ENCODE measurements around the gene DIS3L2.
"Not testable (repeated sequence)": the region's sequence is repeated elsewhere in the genome, so short reads cannot be mapped to it uniquely, and the experiment has no call there.

The DIS3L2 gene

GRCh38 chr2:232334885-232335205 lies 373.3 kb downstream of the DIS3L2 start:
- DNase-seq (ENCODE audit: low spot score), result not testable (repeated sequence)

GRCh38 chr2:232335206-232335858 lies 373.8 kb downstream of the DIS3L2 start:
- DNase-seq (ENCODE audit: low spot score), result not testable (repeated sequence)

- no peak for DNase-seq (ENCODE audit: low spot score)
These were observed 374.3 kb downstream of the DIS3L2 start for GRCh38 chr2:232335859-232336215.

GRCh38 chr2:232336241-232336736 lies 374.8 kb downstream of the DIS3L2 start:
- DNase-seq (ENCODE audit: low spot score), result no peak

- no peak for DNase-seq (ENCODE audit: low spot score)
These were observed 375.6 kb downstream of the DIS3L2 start for GRCh38 chr2:232336981-232337720.

- not testable (repeated sequence) for DNase-seq (ENCODE audit: low spot score)
These were observed 376.7 kb downstream of the DIS3L2 start for GRCh38 chr2:232338094-232338758.

GRCh38 chr2:232338759-232339106 lies 377.2 kb downstream of the DIS3L2 start:
- no peak for DNase-seq (ENCODE audit: low spot score)

GRCh38 chr2:232339121-232340081 lies 377.9 kb downstream of the DIS3L2 start:
- DNase-seq (ENCODE audit: low spot score), result no peak

GRCh38 chr2:232340171-232340935 lies 378.8 kb downstream of the DIS3L2 start:
- no peak for DNase-seq (ENCODE audit: low spot score)

- no peak for DNase-seq (ENCODE audit: low spot score)
These were observed 379.7 kb downstream of the DIS3L2 start for GRCh38 chr2:232341061-232341738.

- no peak for DNase-seq (ENCODE audit: low spot score)
These were observed 380.2 kb downstream of the DIS3L2 start for GRCh38 chr2:232341739-232342126.

- DNase-seq (ENCODE audit: low spot score), result no peak
These were observed 381.4 kb downstream of the DIS3L2 start for GRCh38 chr2:232342635-232343565.

- DNase-seq (ENCODE audit: low spot score), result no peak
These were observed 382.3 kb downstream of the DIS3L2 start for GRCh38 chr2:232343821-232344220.

GRCh38 chr2:232345251-232345650 lies 383.7 kb downstream of the DIS3L2 start:
- DNase-seq (ENCODE audit: low spot score), result no peak

- DNase-seq (ENCODE audit: low spot score), result no peak
These were observed 385.9 kb downstream of the DIS3L2 start for GRCh38 chr2:232347369-232347768.

- no peak for DNase-seq (ENCODE audit: low spot score)
These were observed 387.4 kb downstream of the DIS3L2 start for GRCh38 chr2:232348936-232349335.

- no peak for DNase-seq (ENCODE audit: low spot score)
These were observed 388.0 kb downstream of the DIS3L2 start for GRCh38 chr2:232349546-232349945.

- no peak for DNase-seq (ENCODE audit: low spot score)
These were observed 388.6 kb downstream of the DIS3L2 start for GRCh38 chr2:232349946-232350635.

Data from hematopoietic multipotent progenitor cell treated with erythropoietin and hydrocortisone succinate and interleukin-3 and kit ligand, for 17 days (in vitro differentiated cells).